ENCODE measurements around the gene MAD1L1.

DNA sequence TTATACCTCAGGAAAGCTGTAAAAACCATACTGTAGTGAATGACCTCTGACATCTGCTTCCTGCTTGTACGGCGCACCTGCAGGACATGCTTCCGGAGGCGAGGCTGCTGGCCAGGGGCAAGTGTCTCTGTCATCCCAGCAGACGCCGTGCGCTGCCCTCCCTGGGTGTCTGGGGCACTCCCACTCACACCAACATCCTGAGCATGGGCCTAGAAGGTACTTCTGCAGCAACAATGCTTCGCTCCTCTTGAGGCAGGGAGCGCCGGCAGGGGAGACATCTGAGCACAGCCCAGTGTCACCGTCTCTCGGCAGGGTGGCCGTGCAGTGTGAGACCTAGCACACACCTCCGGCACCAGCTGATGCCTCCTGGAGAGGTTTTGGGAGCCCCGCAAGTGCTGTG is 269.2 kb downstream of the MAD1L1 start:
- TF ChIP-seq HDAC2 (IDR thresholded peaks at IDR 0.05; ENCODE audit: borderline replicate concordance in 1 of 2, low read depth in 2 of 2, low read length in 2 of 2) (no peak), POLR2AphosphoS5 (IDR thresholded peaks at IDR 0.05; ENCODE audit: low read depth, low read length) (no peak), YY1 (IDR thresholded peaks at IDR 0.05; ENCODE audit: low read depth, low read length) (no peak), EP300 (IDR thresholded peaks at IDR 0.05; ENCODE audit: borderline replicate concordance in 1 of 2, low read depth in 2 of 2, low read length in 2 of 2) (no peak), RNF2 (IDR thresholded peaks at IDR 0.05; ENCODE audit: borderline replicate concordance, low read depth, low read length, missing control alignments, poor library complexity, severe bottlenecking) (no peak), POLR2A (IDR thresholded peaks at IDR 0.05; ENCODE audit: control extremely low read depth in 1 of 2, low read depth in 2 of 2, low read length in 2 of 2) (no peak), RAD21 (IDR thresholded peaks at IDR 0.05 in 1 of 2, conservative IDR thresholded peaks at IDR 0.05 in 1 of 2; ENCODE audit: low read depth in 2 of 2, low read length in 2 of 2) (no peak)
- TF ChIP-seq, protein P1, sequence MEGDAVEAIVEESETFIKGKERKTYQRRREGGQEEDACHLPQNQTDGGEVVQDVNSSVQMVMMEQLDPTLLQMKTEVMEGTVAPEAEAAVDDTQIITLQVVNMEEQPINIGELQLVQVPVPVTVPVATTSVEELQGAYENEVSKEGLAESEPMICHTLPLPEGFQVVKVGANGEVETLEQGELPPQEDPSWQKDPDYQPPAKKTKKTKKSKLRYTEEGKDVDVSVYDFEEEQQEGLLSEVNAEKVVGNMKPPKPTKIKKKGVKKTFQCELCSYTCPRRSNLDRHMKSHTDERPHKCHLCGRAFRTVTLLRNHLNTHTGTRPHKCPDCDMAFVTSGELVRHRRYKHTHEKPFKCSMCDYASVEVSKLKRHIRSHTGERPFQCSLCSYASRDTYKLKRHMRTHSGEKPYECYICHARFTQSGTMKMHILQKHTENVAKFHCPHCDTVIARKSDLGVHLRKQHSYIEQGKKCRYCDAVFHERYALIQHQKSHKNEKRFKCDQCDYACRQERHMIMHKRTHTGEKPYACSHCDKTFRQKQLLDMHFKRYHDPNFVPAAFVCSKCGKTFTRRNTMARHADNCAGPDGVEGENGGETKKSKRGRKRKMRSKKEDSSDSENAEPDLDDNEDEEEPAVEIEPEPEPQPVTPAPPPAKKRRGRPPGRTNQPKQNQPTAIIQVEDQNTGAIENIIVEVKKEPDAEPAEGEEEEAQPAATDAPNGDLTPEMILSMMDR (IDR thresholded peaks at IDR 0.05; ENCODE audit: control extremely low read depth in 1 of 3, insufficient read depth in 1 of 3, low read depth in 1 of 3, low read length in 3 of 3) = no peak
